Endodermal cell (in vitro differentiated cells): Measurements from ENCODE around the gene DCBLD2. TPM values are rescaled to one million over a fixed set of nuclear protein-coding genes. Genes with fewer than 3 reads are reported as not detected.

Source experiments
- DNase-seq: peaks from one replicate; pipeline ENCODE4 v3.0.0-alpha.2; 2017
- H3K27ac ChIP-seq: 2 replicates; pipeline ENCODE4 v1.5.1; 2013; ENCODE audit warnings: mild to moderate bottlenecking, low read depth, low read length, moderate library complexity
- H3K27me3 ChIP-seq: 2 replicates; pipeline ENCODE4 v1.6.1; 2013; ENCODE audit warnings: mild to moderate bottlenecking, low read length, moderate library complexity; ENCODE audit not compliant: insufficient read depth, control insufficient read depth, poor library complexity, severe bottlenecking
- H3K36me3 ChIP-seq: 2 replicates; pipeline ENCODE4 v1.7.0; 2013; ENCODE audit warnings: mild to moderate bottlenecking, low read length, moderate library complexity; ENCODE audit not compliant: control insufficient read depth, insufficient read depth
- H3K4me1 ChIP-seq: one replicate; pipeline ENCODE4 v1.7.0; 2013; ENCODE audit warnings: low read length; ENCODE audit not compliant: control insufficient read depth, insufficient read depth
- H3K4me3 ChIP-seq: 2 replicates; pipeline ENCODE4 v1.5.1; 2013; ENCODE audit warnings: mild to moderate bottlenecking, low read length, moderate library complexity
- H3K9ac ChIP-seq: 2 replicates; pipeline ENCODE4 v1.6.1; 2013; ENCODE audit warnings: mild to moderate bottlenecking, low read length, moderate library complexity; ENCODE audit not compliant: poor library complexity, severe bottlenecking; ENCODE audit errors: extremely low read depth
- H3K9me3 ChIP-seq: 2 replicates; pipeline ENCODE4 v1.6.1; 2013; ENCODE audit warnings: mild to moderate bottlenecking, low read length, moderate library complexity; ENCODE audit not compliant: control insufficient read depth
- H3K27ac Mint-ChIP-seq: 2 replicates; pipeline ENCODE4 v1.8.0; 2020; ENCODE audit warnings: mixed read lengths
- H3K27me3 Mint-ChIP-seq: 2 replicates; pipeline ENCODE4 v1.8.0; 2021; ENCODE audit warnings: mild to moderate bottlenecking, mixed read lengths; ENCODE audit not compliant: insufficient read depth
- H3K36me3 Mint-ChIP-seq: 2 replicates; pipeline ENCODE4 v1.8.0; 2020; ENCODE audit warnings: low read depth, mixed read lengths
- H3K4me1 Mint-ChIP-seq: 2 replicates; pipeline ENCODE4 v1.8.0; 2020; ENCODE audit warnings: mixed read lengths
- H3K4me3 Mint-ChIP-seq: 2 replicates; pipeline ENCODE4 v1.8.0; 2020; ENCODE audit warnings: mild to moderate bottlenecking, moderate library complexity, mixed read lengths
- H3K9me3 Mint-ChIP-seq: 2 replicates; pipeline ENCODE4 v1.8.0; 2020; ENCODE audit warnings: mild to moderate bottlenecking, mixed read lengths
- CTCF ChIP-seq: fragments of 200-600 bp; sonication (generic); conservative IDR thresholded peaks from 2 replicates; pipeline ENCODE4 v1.5.0; 2021; ENCODE audit warnings: antibody characterized with exemption, mild to moderate bottlenecking
- WGBS, 2 experiments: methylation state at CpG; one replicate each; pipeline versions ENCODE4 v1.1.5 to v1.1.7; 2013; ENCODE audit warnings: missing lambda C conversion rate in 2 of 2, mixed read lengths in 1 of 2; ENCODE audit not compliant: insufficient coverage in 1 of 2, insufficient read length in 1 of 2; 5-methylcytosine and 5-hydroxymethylcytosine counted together
- total RNA-seq, 2 donors: library from RNA; stranded (reverse); fragmentation: NEBNext Ultra II Directional in 1 of 2; extraction: Animal tissue kit (Norgen Biotek cat#: 25700) in 1 of 2; gene quantifications; 2 replicates in 1 of 2; 3 replicates in 1 of 2; pipeline ENCODE4 v1.2.1, GENCODE V29; 2021

The DCBLD2 gene
- total RNA-seq, 2 donors from 2014 or later, result 70.7 to 80.9 TPM

DNA sequence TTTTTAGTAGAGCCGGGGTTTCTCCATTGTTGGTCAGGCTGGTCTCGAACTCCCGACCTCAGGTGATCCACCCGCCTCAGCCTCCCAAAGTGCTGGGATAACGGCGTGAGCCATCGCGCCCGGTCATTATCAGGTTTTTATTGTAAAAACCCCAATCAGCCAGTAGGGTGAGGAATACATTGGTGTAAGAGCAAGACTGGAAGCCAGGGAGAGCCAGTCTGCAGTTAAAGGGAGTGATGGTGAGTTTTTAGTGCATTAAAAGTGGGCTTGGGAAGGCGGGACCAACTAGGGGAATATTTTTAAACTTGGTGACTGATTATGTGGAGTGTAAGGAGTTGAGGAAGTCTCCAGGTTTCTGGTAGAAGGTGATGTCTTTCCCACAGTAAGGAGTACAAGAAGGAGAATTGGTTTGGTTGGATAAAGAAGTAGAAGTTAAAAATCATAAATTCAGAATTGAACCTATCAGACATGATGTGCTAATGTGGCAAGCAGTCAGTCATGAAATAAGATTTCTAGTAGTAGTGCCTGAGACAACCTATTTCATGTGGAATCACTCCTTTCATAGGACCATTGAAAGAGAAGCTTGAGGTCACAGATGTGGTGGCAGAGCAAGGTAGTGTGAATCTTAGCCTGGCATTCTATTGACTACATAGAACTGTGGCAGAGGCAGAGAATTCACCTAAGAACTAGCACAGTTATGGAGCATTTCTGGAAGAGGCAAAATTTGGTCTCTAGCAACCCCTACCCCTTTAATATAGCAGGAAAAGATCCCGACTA, 2.4 kb upstream of the DCBLD2 start:
- Histone ChIP-seq H3K4me1 (no peaks in the 10 kb centered on the region), H3K27ac (no peak overlapping the region), H3K27me3 (no peaks in the 10 kb centered on the region), H3K9ac (no peak overlapping the region), H3K36me3 (no peaks in the 10 kb centered on the region), H3K9me3 (no peaks in the 10 kb centered on the region), H3K4me3 (no peak overlapping the region)
- peak; percentile 47 for TF ChIP-seq CTCF
- Mint-ChIP-seq H3K9me3 (peaks cover 2% of the 10 kb centered on the region), H3K36me3 (peaks cover 4% of the 10 kb centered on the region), H3K4me3 (no peak overlapping the region), H3K4me1 (peaks cover 13% of the 10 kb centered on the region), H3K27me3 (no peaks in the 10 kb centered on the region), H3K27ac (no peak overlapping the region)
- WGBS, 2 experiments, result 92 to 93% methylated on average over 6 to 11 of the region's 11 CpGs
- DNase-seq, result no peak

DNA sequence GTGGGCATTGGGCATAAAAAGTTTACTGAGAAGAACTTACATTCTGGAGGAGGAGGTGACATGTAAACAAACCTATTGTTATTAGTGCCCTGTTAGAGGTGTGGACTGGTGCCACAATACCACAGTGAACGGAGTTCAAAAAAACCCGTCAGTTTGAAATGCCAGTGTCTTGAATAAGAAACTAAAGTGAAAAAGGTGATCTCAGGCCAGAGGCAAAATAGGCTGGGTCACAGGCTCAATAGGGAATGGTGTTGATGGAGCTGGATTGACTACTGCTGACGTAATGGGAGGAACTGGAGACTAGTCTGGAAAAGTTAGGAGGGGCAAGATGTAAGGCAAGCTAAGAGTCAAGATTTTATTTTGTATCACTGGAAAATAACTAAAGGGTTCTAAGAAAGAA, 1.6 kb upstream of the DCBLD2 start:
- H3K4me3 ChIP-seq, result no peak overlapping the region
- Mint-ChIP-seq H3K27ac (no peak overlapping the region), H3K9me3 (no peaks in the 10 kb centered on the region), H3K4me3 (no peak overlapping the region), H3K36me3 (peaks cover 4% of the 10 kb centered on the region), H3K4me1 (peaks cover 13% of the 10 kb centered on the region), H3K27me3 (no peaks in the 10 kb centered on the region)
- H3K9ac ChIP-seq, result no peak overlapping the region
- no peaks in the 10 kb centered on the region for H3K27me3 ChIP-seq
- H3K27ac ChIP-seq, result no peak overlapping the region
- TF ChIP-seq CTCF, result no peak
- WGBS, 2 experiments, result 81 to 89% methylated on average over 3 of the region's 3 CpGs
- H3K36me3 ChIP-seq, result peaks cover 4% of the 10 kb centered on the region
- DNase-seq, result no peak
- H3K4me1 ChIP-seq, result no peaks in the 10 kb centered on the region
- H3K9me3 ChIP-seq, result no peaks in the 10 kb centered on the region

DNA sequence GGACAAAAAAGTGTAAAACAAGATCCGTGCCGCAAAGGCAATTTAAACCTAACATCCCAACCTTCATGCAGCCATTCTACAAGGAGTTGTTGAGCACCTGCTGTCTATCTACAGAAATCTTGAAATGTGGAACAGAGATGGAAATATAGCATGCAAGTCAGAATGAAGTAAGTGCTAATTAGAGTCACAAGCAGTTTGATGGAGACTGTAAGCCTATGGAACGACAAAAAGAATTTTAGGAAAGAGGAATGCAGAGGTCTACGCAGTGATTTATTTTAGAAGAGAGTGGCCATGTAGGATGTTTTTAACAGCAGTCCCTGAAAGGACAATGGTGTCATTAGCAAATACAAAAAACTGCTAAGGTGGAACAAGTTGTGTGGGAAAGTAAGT, 851 bp upstream of the DCBLD2 start:
- no peaks in the 10 kb centered on the region for H3K9me3 Mint-ChIP-seq
- H3K4me1 Mint-ChIP-seq, result peaks cover 13% of the 10 kb centered on the region
- 31 to 61% methylated on average over 2 to 4 of the region's 4 CpGs for WGBS, 2 experiments
- no peaks in the 10 kb centered on the region for H3K27me3 ChIP-seq
- peaks cover 4% of the 10 kb centered on the region for H3K36me3 ChIP-seq
- peak overlapping the region; percentile 52 for H3K9ac ChIP-seq
- no peaks in the 10 kb centered on the region for H3K27me3 Mint-ChIP-seq
- H3K4me3 Mint-ChIP-seq, result peak overlapping the region; percentile 95
- H3K27ac Mint-ChIP-seq, result peak overlapping the region; percentile 93
- no peak for TF ChIP-seq CTCF
- H3K4me3 ChIP-seq, result peak overlapping the region; percentile 78
- no peaks in the 10 kb centered on the region for H3K9me3 ChIP-seq
- H3K36me3 Mint-ChIP-seq, result peaks cover 4% of the 10 kb centered on the region
- H3K4me1 ChIP-seq, result no peaks in the 10 kb centered on the region
- DNase-seq, result no peak
- H3K27ac ChIP-seq, result peak overlapping the region; percentile 92
